Keratinocyte (primary cell): ENCODE data around the gene SLC6A5. TPM values are rescaled to one million over a fixed set of nuclear protein-coding genes. Genes with fewer than 3 reads are reported as not detected.

ENCODE experiments used
- DNase-seq: peaks from one replicate; pipeline ENCODE4 v3.0.0-alpha.2; 2011; ENCODE audit warnings: low read depth, missing footprints, low spot score
- FAIRE-seq: peaks from 2 replicates; lab custom pipeline; 2011; peaks lifted over from hg19 to GRCh38; lab: Jason Lieb, UNC
- H2AFZ ChIP-seq: 2 replicates; pipeline ENCODE4 v1.6.0; 2012; ENCODE audit warnings: low read length, control low read depth, inconsistent platforms; ENCODE audit not compliant: control insufficient read depth
- H3K27ac ChIP-seq: 2 replicates; pipeline ENCODE4 v1.5.1; 2011; ENCODE audit warnings: low read length; ENCODE audit not compliant: control insufficient read depth, insufficient read depth
- H3K27me3 ChIP-seq: 3 replicates; pipeline ENCODE4 v1.6.0; 2011; ENCODE audit warnings: low read length; ENCODE audit not compliant: control insufficient read depth, insufficient read depth; ENCODE audit errors: extremely low read depth
- H3K36me3 ChIP-seq, 2 experiments: 2 replicates in 1 of 2; 3 replicates in 1 of 2; pipeline ENCODE4 v1.5.1; 2011; ENCODE audit warnings: low read length in 2 of 2, mild to moderate bottlenecking in 1 of 2; ENCODE audit not compliant: control insufficient read depth in 2 of 2, insufficient read depth in 2 of 2; ENCODE audit errors: extremely low read depth in 1 of 2
- H3K4me1 ChIP-seq: 3 replicates; pipeline ENCODE4 v1.5.1; 2011; ENCODE audit warnings: low read length; ENCODE audit not compliant: control insufficient read depth, insufficient read depth; ENCODE audit errors: extremely low read depth
- H3K4me2 ChIP-seq: 3 replicates; pipeline ENCODE4 v1.6.0; 2011; ENCODE audit warnings: low read depth, low read length; ENCODE audit not compliant: control insufficient read depth, insufficient read depth; ENCODE audit errors: extremely low read depth
- H3K4me3 ChIP-seq, 3 experiments: fragments of 200-600 bp in 1 of 3; sonication (generic) in 1 of 3; 2 replicates in 2 of 3; 3 replicates in 1 of 3; pipeline ENCODE4 v1.5.1; 2011 to 2016; ENCODE audit warnings: low read length in 3 of 3, mild to moderate bottlenecking in 3 of 3, control low read depth in 2 of 3, inconsistent platforms in 1 of 3, low read depth in 1 of 3, mixed read lengths in 1 of 3, mixed run types in 1 of 3, moderate library complexity in 1 of 3; ENCODE audit not compliant: control insufficient read depth in 2 of 3, insufficient read depth in 2 of 3; ENCODE audit errors: extremely low read depth in 1 of 3
- H3K79me2 ChIP-seq: 2 replicates; pipeline ENCODE4 v1.6.0; 2012; ENCODE audit warnings: low read length; ENCODE audit not compliant: control insufficient read depth, insufficient read depth
- H3K9ac ChIP-seq: 3 replicates; pipeline ENCODE4 v1.6.0; 2011; ENCODE audit warnings: low read length; ENCODE audit not compliant: control insufficient read depth, insufficient read depth; ENCODE audit errors: extremely low read depth
- H3K9me1 ChIP-seq: 3 replicates; pipeline ENCODE4 v1.6.0; 2011; ENCODE audit warnings: low read length; ENCODE audit not compliant: control insufficient read depth, insufficient read depth; ENCODE audit errors: extremely low read depth
- H3K9me3 ChIP-seq: 2 replicates; pipeline ENCODE4 v1.5.1; 2012; ENCODE audit warnings: low read depth, low read length; ENCODE audit not compliant: control insufficient read depth
- H4K20me1 ChIP-seq: 3 replicates; pipeline ENCODE4 v1.6.0; 2011; ENCODE audit warnings: low read length; ENCODE audit not compliant: control insufficient read depth, insufficient read depth; ENCODE audit errors: extremely low read depth
- EZH2 ChIP-seq: IDR thresholded peaks from one replicate; pipeline ENCODE4 v1.6.1; 2012; ENCODE audit warnings: inconsistent platforms, mild to moderate bottlenecking, low read length, moderate library complexity
- dilution Hi-C: fragments of 300-500 bp; cut with MboI; formaldehyde crosslinking; loops from one replicate; pipeline ENCODE4 v1.7.0; 2020; ENCODE audit warnings: low sequenced_read_pairs; ENCODE audit not compliant: extremely low pct_ligation_motif_present
- polyA plus RNA-seq, 5 experiments: library from polyadenylated mRNA; depleted of rRNA in 3 of 5; stranded (reverse) in 3 of 5; stranded (forward) in 1 of 5; unstranded in 1 of 5; fragments of >200 nt; gene quantifications; 1 replicate in 1 of 5; 2 replicates in 3 of 5; 3 replicates in 1 of 5; pipeline versions ENCODE4 v1.2.1 to v1.2.3, GENCODE V29; 2011 to 2012; ENCODE audit warnings: missing spikeins in 2 of 5, low read depth in 1 of 5, low replicate concordance in 1 of 5
- TF ChIP-seq, protein P1 (sequence below), 3 experiments: IDR thresholded peaks in 1 of 3; conservative IDR thresholded peaks in 1 of 3; optimal IDR thresholded peaks in 1 of 3; 2 replicates in 2 of 3; 3 replicates in 1 of 3; pipeline versions ENCODE3 to v1.5.1; 2011; ENCODE audit warnings: low read length in 3 of 3, mild to moderate bottlenecking in 3 of 3, moderate library complexity in 2 of 3, control low read depth in 1 of 3, inconsistent platforms in 1 of 3; ENCODE audit not compliant: insufficient read depth in 2 of 3; ENCODE audit errors: extremely low read depth in 1 of 3

The SLC6A5 gene
- polyA plus RNA-seq, 1 donor (not counting 4 experiments of a cell fraction or from before 2014, with no cell fraction given): not detected

DNA sequence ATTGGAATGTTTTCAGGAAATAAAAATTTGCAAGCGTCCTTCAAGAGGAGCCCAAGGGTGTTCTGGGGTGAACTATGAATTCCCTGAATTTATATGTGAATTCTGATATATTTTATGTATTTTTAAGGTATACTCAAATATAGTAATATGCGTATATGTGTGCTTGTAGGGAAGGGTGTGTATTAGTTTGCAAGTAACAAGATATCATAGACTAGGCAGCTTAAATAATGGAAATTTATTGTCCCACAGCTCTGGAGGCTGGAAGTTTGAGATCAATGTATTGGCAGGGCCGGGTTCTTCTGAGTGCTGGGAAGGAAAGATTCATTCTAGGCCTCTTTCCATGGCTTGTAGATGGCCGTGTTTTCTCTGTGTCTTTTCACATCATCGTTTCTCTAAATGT is 16.2 kb upstream of the SLC6A5 start:
- TF ChIP-seq EZH2: no peak
- TF ChIP-seq, protein P1, sequence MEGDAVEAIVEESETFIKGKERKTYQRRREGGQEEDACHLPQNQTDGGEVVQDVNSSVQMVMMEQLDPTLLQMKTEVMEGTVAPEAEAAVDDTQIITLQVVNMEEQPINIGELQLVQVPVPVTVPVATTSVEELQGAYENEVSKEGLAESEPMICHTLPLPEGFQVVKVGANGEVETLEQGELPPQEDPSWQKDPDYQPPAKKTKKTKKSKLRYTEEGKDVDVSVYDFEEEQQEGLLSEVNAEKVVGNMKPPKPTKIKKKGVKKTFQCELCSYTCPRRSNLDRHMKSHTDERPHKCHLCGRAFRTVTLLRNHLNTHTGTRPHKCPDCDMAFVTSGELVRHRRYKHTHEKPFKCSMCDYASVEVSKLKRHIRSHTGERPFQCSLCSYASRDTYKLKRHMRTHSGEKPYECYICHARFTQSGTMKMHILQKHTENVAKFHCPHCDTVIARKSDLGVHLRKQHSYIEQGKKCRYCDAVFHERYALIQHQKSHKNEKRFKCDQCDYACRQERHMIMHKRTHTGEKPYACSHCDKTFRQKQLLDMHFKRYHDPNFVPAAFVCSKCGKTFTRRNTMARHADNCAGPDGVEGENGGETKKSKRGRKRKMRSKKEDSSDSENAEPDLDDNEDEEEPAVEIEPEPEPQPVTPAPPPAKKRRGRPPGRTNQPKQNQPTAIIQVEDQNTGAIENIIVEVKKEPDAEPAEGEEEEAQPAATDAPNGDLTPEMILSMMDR (optimal IDR thresholded peaks at IDR 0.05 in 1 of 3, IDR thresholded peaks at IDR 0.05 in 1 of 3, conservative IDR thresholded peaks at IDR 0.05 in 1 of 3; ENCODE audit: extremely low read depth in 1 of 3, insufficient read depth in 2 of 3, low read length in 3 of 3): no peak
- Histone ChIP-seq H3K4me1 (peaks cover 3% of the 10 kb centered on the region), H3K36me3 (no peaks in the 10 kb centered on the region), H4K20me1 (no peaks in the 10 kb centered on the region), H3K9me1 (no peaks in the 10 kb centered on the region), H3K4me3 (no peak overlapping the region), H3K9ac (no peak overlapping the region), H3K9me3 (no peaks in the 10 kb centered on the region), H3K27ac (no peak overlapping the region), H2AFZ (no peak overlapping the region), H3K79me2 (no peaks in the 10 kb centered on the region), H3K4me2 (no peak overlapping the region), H3K27me3 (no peaks in the 10 kb centered on the region)
- DNase-seq (no peak), FAIRE-seq (no peak)
- dilution Hi-C loops: no loop called here

DNA sequence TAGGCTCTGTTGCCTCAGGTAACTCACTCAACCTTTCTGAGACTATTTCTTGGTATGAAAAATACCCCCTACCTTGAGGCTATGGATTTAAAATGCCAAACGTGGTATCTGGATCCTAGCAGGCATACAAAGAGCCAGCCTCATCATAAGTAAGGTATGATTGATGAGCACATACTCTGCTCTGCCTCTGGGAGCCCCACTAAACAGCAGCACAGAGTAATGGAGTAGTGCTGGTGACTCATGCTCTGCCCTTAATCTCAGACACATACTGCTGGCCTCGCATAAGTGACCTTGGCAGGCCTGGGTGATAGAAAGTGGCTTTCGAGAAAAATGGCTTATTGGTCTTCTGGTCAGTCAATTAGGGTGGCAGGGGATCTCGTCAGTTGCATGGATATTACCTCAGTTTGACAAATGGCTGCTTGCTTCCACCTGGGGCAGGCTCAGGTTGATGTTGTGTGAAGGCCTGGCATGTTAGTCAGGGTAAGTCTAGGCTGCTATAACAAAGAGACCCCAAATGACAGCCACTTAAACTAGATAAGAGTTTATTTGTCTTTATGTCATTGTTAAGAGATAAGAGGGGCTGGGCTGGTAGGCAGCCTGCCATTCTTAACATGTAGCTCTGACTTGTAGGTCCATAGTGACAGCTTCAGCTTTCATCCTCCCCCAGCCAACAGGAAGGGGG is 15.2 kb upstream of the SLC6A5 start:
- Histone ChIP-seq H3K9me1 (no peaks in the 10 kb centered on the region), H3K79me2 (no peaks in the 10 kb centered on the region), H3K27me3 (peaks cover 2% of the 10 kb centered on the region), H3K9me3 (no peaks in the 10 kb centered on the region), H3K4me3 (no peak overlapping the region), H2AFZ (no peak overlapping the region), H3K4me2 (no peak overlapping the region), H3K36me3 (no peaks in the 10 kb centered on the region), H3K27ac (no peak overlapping the region), H3K9ac (no peak overlapping the region), H3K4me1 (peaks cover 3% of the 10 kb centered on the region), H4K20me1 (no peaks in the 10 kb centered on the region)
- no peak for DNase-seq
- no peak for TF ChIP-seq EZH2
- TF ChIP-seq, protein P1 (optimal IDR thresholded peaks at IDR 0.05 in 1 of 3, IDR thresholded peaks at IDR 0.05 in 1 of 3, conservative IDR thresholded peaks at IDR 0.05 in 1 of 3; ENCODE audit: extremely low read depth in 1 of 3, insufficient read depth in 2 of 3, low read length in 3 of 3): no peak
- FAIRE-seq: no peak
- dilution Hi-C loops: no loop called here
